ENCODE measurements around the gene CSGALNACT2.

Gene CSGALNACT2

DNA sequence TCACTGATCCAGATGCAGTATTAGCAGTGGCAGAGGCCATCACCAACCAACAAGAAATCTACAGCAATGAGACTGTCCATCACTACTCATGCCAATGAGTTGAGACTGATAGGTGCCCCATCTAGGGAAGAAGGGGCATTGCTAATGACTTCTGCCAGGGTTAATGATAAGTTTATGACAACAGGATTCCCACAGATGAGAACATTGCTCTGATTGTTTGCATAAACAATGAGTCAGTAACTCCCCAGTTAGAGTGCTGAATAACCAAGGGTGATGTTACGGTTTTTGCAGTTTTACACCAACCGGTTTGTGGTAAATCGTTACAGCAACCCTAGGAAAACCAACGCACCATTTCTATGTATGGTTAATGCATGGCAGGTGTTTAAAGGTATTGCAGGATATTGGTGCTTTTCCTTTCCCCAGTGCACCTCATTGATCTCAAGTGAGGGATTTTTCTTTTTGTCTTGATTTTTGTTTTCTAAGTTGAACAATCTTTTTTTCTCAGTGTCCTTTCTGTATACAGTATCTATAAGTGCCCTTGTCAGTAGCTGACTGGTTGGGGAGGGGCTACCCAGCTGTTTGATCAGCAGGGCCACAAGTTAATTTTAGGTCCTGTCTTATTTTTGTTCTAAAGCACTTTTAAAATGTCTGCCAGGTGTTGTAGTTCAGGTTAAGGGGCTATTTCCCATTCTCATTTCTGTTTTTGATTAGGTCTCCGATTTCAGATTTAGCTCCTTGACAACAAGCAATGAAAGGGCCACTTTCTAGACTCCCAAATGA, 3.9 kb upstream of the CSGALNACT2 start:
- Histone ChIP-seq H3K4me3 (ENCODE audit: low read depth in 1 of 2, low read length in 2 of 2) (no peak overlapping the region), H3K36me3 (ENCODE audit: insufficient read depth, low read length) (no peaks in the 10 kb centered on the region; the same call in 1 of the 2 replicates), H3K79me2 (ENCODE audit: insufficient read depth, low read length) (peaks cover 24% of the 10 kb centered on the region), H3K4me1 (ENCODE audit: insufficient read depth, low read length) (peaks cover 16% of the 10 kb centered on the region), H3K4me2 (ENCODE audit: insufficient read depth, low read length) (no peak overlapping the region), H3K27ac (ENCODE audit: low read length) (no peak overlapping the region), H3K9ac (ENCODE audit: low read depth, low read length) (no peak overlapping the region), H3K9me3 (ENCODE audit: insufficient read depth, low read length, severe bottlenecking) (no peaks in the 10 kb centered on the region), H3K27me3 (ENCODE audit: insufficient read depth, low read length, poor library complexity) (no peaks in the 10 kb centered on the region), H4K20me1 (ENCODE audit: insufficient read depth, low read length) (no peaks in the 10 kb centered on the region; the same call in 1 of the 2 replicates), H2AFZ (ENCODE audit: low read depth, low read length) (no peak overlapping the region)
- DNase-seq = no peak
- TF ChIP-seq EZH2 (IDR thresholded peaks at IDR 0.05; ENCODE audit: borderline replicate concordance, low read depth, low read length, severe bottlenecking) = no peak
- no peak for ATAC-seq (ENCODE audit: insufficient read depth, low read depth)

DNA sequence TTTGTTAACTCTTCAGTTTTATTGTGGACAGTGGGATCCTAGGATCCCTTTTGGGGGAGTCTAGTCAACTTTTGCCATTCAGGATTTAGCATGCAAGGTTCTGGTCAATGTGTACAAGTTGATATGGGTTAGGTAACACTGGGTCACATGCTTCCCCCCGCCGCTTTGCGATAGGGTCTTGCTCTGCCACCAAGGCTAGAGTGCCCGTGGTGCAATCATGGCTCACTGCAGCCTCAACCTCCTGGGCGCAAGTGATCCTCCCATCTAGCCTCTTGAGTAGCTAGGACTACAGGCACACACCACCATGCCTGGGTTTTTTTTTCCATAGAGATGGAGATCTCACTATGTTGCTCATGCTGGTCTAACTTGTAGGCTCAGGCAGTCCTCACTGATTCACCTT, 3.2 kb upstream of the CSGALNACT2 start:
- no peaks in the 10 kb centered on the region for H3K27me3 ChIP-seq (ENCODE audit: insufficient read depth, low read length, poor library complexity)
- H3K36me3 ChIP-seq (ENCODE audit: insufficient read depth, low read length) = no peaks in the 10 kb centered on the region; the same call in 1 of the 2 replicates
- no peak overlapping the region for H3K4me2 ChIP-seq (ENCODE audit: insufficient read depth, low read length)
- no peak overlapping the region for H3K9ac ChIP-seq (ENCODE audit: low read depth, low read length)
- H3K27ac ChIP-seq (ENCODE audit: low read length) = no peak overlapping the region
- no peak for ATAC-seq (ENCODE audit: insufficient read depth, low read depth)
- H3K9me3 ChIP-seq (ENCODE audit: insufficient read depth, low read length, severe bottlenecking) = no peaks in the 10 kb centered on the region
- no peak for DNase-seq
- no peak overlapping the region for H3K4me3 ChIP-seq (ENCODE audit: low read depth in 1 of 2, low read length in 2 of 2)
- peaks cover 3% of the 10 kb centered on the region for H4K20me1 ChIP-seq (ENCODE audit: insufficient read depth, low read length)
- peaks cover 24% of the 10 kb centered on the region for H3K4me1 ChIP-seq (ENCODE audit: insufficient read depth, low read length)
- H3K79me2 ChIP-seq (ENCODE audit: insufficient read depth, low read length) = peaks cover 31% of the 10 kb centered on the region
- no peak overlapping the region for H2AFZ ChIP-seq (ENCODE audit: low read depth, low read length)
- TF ChIP-seq EZH2 (IDR thresholded peaks at IDR 0.05; ENCODE audit: borderline replicate concordance, low read depth, low read length, severe bottlenecking) = no peak
- TF ChIP-seq CTCF (IDR thresholded peaks at IDR 0.05; ENCODE audit: borderline replicate concordance, extremely low read depth, low read length, poor library complexity, severe bottlenecking) = no peak

DNA sequence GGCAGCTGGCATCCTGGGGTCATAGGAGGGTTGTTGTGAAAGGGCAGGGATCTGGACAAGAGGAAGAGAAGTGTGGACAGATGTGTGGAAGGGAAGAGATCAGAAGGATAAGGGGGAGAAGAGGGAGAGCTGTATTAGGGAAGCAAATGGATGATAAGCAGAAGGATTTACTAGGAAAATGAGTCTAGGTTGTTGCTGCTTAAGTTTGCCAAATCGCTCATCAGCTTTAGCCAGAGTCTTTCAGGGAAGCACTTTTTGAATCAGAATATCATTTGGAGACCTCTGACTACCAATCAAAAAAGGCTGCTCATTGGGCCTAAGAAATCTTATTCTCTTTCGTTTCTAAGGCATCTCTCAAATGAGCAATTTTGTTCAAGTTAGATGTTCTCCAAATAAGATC, 2.6 kb upstream of the CSGALNACT2 start:
- peaks cover 30% of the 10 kb centered on the region for H3K4me1 ChIP-seq (ENCODE audit: insufficient read depth, low read length)
- no peak overlapping the region for H3K27ac ChIP-seq (ENCODE audit: low read length)
- H3K36me3 ChIP-seq (ENCODE audit: insufficient read depth, low read length) = no peaks in the 10 kb centered on the region; the same call in 1 of the 2 replicates
- peaks cover 4% of the 10 kb centered on the region for H4K20me1 ChIP-seq (ENCODE audit: insufficient read depth, low read length)
- H3K9ac ChIP-seq (ENCODE audit: low read depth, low read length) = no peak overlapping the region
- H2AFZ ChIP-seq (ENCODE audit: low read depth, low read length) = no peak overlapping the region
- DNase-seq (no peak), ATAC-seq (ENCODE audit: insufficient read depth, low read depth) (no peak)
- H3K27me3 ChIP-seq (ENCODE audit: insufficient read depth, low read length, poor library complexity) = no peaks in the 10 kb centered on the region
- peaks cover 37% of the 10 kb centered on the region for H3K79me2 ChIP-seq (ENCODE audit: insufficient read depth, low read length)
- no peak overlapping the region for H3K4me3 ChIP-seq (ENCODE audit: low read depth in 1 of 2, low read length in 2 of 2)
- H3K4me2 ChIP-seq (ENCODE audit: insufficient read depth, low read length) = no peak overlapping the region
- TF ChIP-seq CTCF (IDR thresholded peaks at IDR 0.05; ENCODE audit: borderline replicate concordance, extremely low read depth, low read length, poor library complexity, severe bottlenecking) (no peak), EZH2 (IDR thresholded peaks at IDR 0.05; ENCODE audit: borderline replicate concordance, low read depth, low read length, severe bottlenecking) (no peak)
- no peaks in the 10 kb centered on the region for H3K9me3 ChIP-seq (ENCODE audit: insufficient read depth, low read length, severe bottlenecking)

DNA sequence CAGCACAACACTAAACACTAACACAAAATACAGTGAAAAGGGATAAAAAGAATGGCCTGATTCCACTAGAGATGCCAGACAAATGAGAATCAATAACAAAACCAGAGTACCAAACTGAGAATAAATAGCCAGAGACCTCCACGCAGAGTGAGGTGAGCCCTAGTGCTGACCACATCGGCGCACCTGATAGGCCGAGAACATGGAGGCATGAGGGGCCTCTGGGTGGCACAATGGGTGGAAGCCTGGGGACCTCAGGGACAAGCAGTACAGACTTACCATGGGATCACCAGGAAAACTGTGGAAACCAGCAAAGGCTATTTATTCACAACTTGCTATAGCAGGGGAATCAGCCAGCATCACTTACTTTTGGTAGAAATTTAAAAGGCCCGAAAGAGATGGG, 1.8 kb upstream of the CSGALNACT2 start:
- no peak for ATAC-seq (ENCODE audit: insufficient read depth, low read depth)
- TF ChIP-seq EZH2 (IDR thresholded peaks at IDR 0.05; ENCODE audit: borderline replicate concordance, low read depth, low read length, severe bottlenecking) (no peak), CTCF (IDR thresholded peaks at IDR 0.05; ENCODE audit: borderline replicate concordance, extremely low read depth, low read length, poor library complexity, severe bottlenecking) (no peak)
- Histone ChIP-seq H3K4me1 (ENCODE audit: insufficient read depth, low read length) (peaks cover 35% of the 10 kb centered on the region), H3K4me2 (ENCODE audit: insufficient read depth, low read length) (peak overlapping the region; percentile 79; the same call in 1 of the 2 replicates), H3K79me2 (ENCODE audit: insufficient read depth, low read length) (peaks cover 44% of the 10 kb centered on the region), H2AFZ (ENCODE audit: low read depth, low read length) (no peak overlapping the region), H3K36me3 (ENCODE audit: insufficient read depth, low read length) (no peaks in the 10 kb centered on the region; the same call in 1 of the 2 replicates), H3K9ac (ENCODE audit: low read depth, low read length) (no peak overlapping the region), H3K27me3 (ENCODE audit: insufficient read depth, low read length, poor library complexity) (no peaks in the 10 kb centered on the region), H4K20me1 (ENCODE audit: insufficient read depth, low read length) (peaks cover 7% of the 10 kb centered on the region), H3K27ac (ENCODE audit: low read length) (no peak overlapping the region), H3K4me3 (ENCODE audit: low read depth in 1 of 2, low read length in 2 of 2) (no peak overlapping the region), H3K9me3 (ENCODE audit: insufficient read depth, low read length, severe bottlenecking) (no peaks in the 10 kb centered on the region)
- DNase-seq = no peak

All from DND-41 (cell line).